ENCODE results near the gene SORT1. TPM values are rescaled to one million over a fixed set of nuclear protein-coding genes. Genes with fewer than 3 reads are reported as not detected.

Gene SORT1
- total and polyA plus RNA-seq, 2 of the 8 experiments (the other 6 are each of a cell fraction or from before 2014, with no cell fraction given) = 18.7 to 69.6 TPM

DNA sequence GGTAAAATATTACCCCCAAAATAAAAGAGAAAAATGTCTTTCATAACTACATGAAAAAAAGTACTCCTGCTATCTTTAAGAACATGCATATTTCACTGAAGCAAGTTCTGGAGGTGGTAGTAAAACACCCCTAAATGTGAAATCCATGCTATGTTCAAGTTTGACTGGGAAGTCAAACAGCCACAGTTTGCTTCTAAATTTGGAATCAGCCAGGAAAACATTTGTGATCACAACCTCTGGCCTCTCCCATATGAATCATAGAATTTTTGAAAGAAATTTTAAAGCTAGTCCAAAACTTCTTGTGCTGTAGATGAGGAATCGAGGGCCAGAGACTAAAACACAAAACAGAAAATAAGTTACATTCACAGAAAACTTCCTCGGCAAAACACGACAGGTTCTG lies 6.6 kb downstream of the SORT1 start (continued):
- no peak for TF ChIP-seq CHD7 (IDR thresholded peaks at IDR 0.05; ENCODE audit: insufficient replicate concordance, low read length)
- TF ChIP-seq EP300 (IDR thresholded peaks at IDR 0.05; ENCODE audit: borderline replicate concordance in 1 of 2, low read depth in 2 of 2, low read length in 2 of 2) = no peak
- TF ChIP-seq SP2 (IDR thresholded peaks at IDR 0.05; ENCODE audit: low read length) = no peak
- no peak for TF ChIP-seq POU5F1 (IDR thresholded peaks at IDR 0.05; ENCODE audit: low read depth, low read length)
- TF ChIP-seq, protein P1, sequence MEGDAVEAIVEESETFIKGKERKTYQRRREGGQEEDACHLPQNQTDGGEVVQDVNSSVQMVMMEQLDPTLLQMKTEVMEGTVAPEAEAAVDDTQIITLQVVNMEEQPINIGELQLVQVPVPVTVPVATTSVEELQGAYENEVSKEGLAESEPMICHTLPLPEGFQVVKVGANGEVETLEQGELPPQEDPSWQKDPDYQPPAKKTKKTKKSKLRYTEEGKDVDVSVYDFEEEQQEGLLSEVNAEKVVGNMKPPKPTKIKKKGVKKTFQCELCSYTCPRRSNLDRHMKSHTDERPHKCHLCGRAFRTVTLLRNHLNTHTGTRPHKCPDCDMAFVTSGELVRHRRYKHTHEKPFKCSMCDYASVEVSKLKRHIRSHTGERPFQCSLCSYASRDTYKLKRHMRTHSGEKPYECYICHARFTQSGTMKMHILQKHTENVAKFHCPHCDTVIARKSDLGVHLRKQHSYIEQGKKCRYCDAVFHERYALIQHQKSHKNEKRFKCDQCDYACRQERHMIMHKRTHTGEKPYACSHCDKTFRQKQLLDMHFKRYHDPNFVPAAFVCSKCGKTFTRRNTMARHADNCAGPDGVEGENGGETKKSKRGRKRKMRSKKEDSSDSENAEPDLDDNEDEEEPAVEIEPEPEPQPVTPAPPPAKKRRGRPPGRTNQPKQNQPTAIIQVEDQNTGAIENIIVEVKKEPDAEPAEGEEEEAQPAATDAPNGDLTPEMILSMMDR (IDR thresholded peaks at IDR 0.05; ENCODE audit: control extremely low read depth in 1 of 3, insufficient read depth in 1 of 3, low read depth in 1 of 3, low read length in 3 of 3) = no peak
- TF ChIP-seq TCF12 (IDR thresholded peaks at IDR 0.05; ENCODE audit: low read depth, low read length) = no peak
